Natural killer cell (primary cell): Measurements from ENCODE around the gene ZRANB1. TPM values are rescaled to one million over a fixed set of nuclear protein-coding genes. Genes with fewer than 3 reads are reported as not detected.
A peak's percentile ranks its signal among the peaks of the same experiment; 100 is the strongest.
"Not testable (repeated sequence)": the region's sequence is repeated elsewhere in the genome, so short reads cannot be mapped to it uniquely, and the experiment has no call there.

Experiments
- ATAC-seq, 3 donors: fragments of 150-1000 bp in 2 of 3; fragments of 200-7000 bp in 1 of 3; cut with Tn5 transposase; 1 replicate in 1 of 3; 2 replicates in 2 of 3; pipeline ENCODE4 v1.10.0; 2021; ENCODE audit warnings: mild to moderate bottlenecking in 2 of 3, moderate library complexity in 2 of 3
- DNase-seq, 2 donors: peaks; one replicate each; pipeline versions ENCODE4 v3.0.0 to v3.0.0-alpha.2; 2013 to 2021; ENCODE audit warnings: mixed read lengths in 1 of 2
- H3K27ac ChIP-seq: one replicate; pipeline ENCODE4 v1.5.1; 2013; ENCODE audit warnings: mild to moderate bottlenecking, low read length
- H3K27me3 ChIP-seq: one replicate; pipeline ENCODE4 v1.6.1; 2013; ENCODE audit warnings: low read length; ENCODE audit not compliant: control insufficient read depth, insufficient read depth
- H3K36me3 ChIP-seq: one replicate; pipeline ENCODE4 v1.6.1; 2013; ENCODE audit warnings: low read length; ENCODE audit not compliant: control insufficient read depth, insufficient read depth
- H3K4me1 ChIP-seq: one replicate; pipeline ENCODE4 v1.6.1; 2013; ENCODE audit warnings: low read length; ENCODE audit not compliant: control insufficient read depth, insufficient read depth
- H3K4me3 ChIP-seq: one replicate; pipeline ENCODE4 v1.5.1; 2013; ENCODE audit warnings: low read length
- H3K9me3 ChIP-seq: one replicate; pipeline ENCODE4 v1.6.1; 2013; ENCODE audit warnings: low read length; ENCODE audit not compliant: control insufficient read depth, insufficient read depth
- H3K27ac Mint-ChIP-seq, 2 donors: one replicate each; pipeline ENCODE4 v1.8.0; 2022; ENCODE audit warnings: mild to moderate bottlenecking in 2 of 2, mixed read lengths in 2 of 2, moderate library complexity in 1 of 2
- H3K27me3 Mint-ChIP-seq, 2 donors: one replicate each; pipeline ENCODE4 v1.8.0; 2022; ENCODE audit warnings: low read depth in 2 of 2, mixed read lengths in 2 of 2
- H3K36me3 Mint-ChIP-seq: one replicate; pipeline ENCODE4 v1.8.0; 2022; ENCODE audit warnings: mixed read lengths
- H3K4me1 Mint-ChIP-seq, 2 donors: one replicate each; pipeline ENCODE4 v1.8.0; 2022; ENCODE audit warnings: mixed read lengths in 2 of 2
- H3K4me3 Mint-ChIP-seq: one replicate; pipeline ENCODE4 v1.8.0; 2022; ENCODE audit warnings: mild to moderate bottlenecking, moderate library complexity, mixed read lengths
- H3K9me3 Mint-ChIP-seq, 2 donors: one replicate each; pipeline ENCODE4 v1.8.0; 2022; ENCODE audit warnings: mixed read lengths in 2 of 2
- CTCF ChIP-seq: fragments of 200-600 bp; IDR thresholded peaks from one replicate; pipeline ENCODE4 v1.8.0; 2022; ENCODE audit warnings: antibody characterized with exemption
- WGBS: methylation state at CpG from one replicate; pipeline ENCODE4 v1.1.7; 2013; ENCODE audit warnings: missing lambda C conversion rate; ENCODE audit not compliant: insufficient coverage; 5-methylcytosine and 5-hydroxymethylcytosine counted together
- intact Hi-C: fragments of 100-400 bp; cut with micrococcal nuclease; formaldehyde crosslinking; loops from one replicate; pipeline ENCODE4 v1.14.2; 2022
- total RNA-seq, 4 donors: library from RNA; stranded (reverse); fragments of 120-200 nt in 1 of 4; gene quantifications; one replicate each; pipeline versions ENCODE4 v1.2.3 to v1.2.4, GENCODE V29; 2013 to 2022

The ZRANB1 gene
- total RNA-seq, 3 donors from 2014 or later (not counting 1 experiment from before 2014, with no cell fraction given) = 18.0 to 20.5 (median 18.8) TPM

DNA sequence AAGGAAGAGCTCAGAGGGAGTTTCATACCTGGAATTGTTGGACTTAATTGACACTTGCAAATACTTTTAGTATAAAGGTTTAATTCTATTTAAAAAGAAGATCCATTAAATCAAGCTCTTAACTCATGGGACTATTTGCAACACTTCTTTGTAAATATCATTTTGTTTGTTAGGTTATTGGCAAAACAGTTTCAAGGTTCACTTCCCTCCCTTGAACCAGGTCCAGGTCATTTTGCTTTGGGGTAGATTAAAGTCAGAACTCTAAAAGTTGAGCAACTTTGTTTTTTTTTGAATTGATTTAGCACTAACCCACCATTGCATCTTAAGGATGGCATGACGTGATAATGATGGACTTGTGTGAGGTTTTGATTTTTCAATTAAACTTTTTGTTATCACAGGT, 45.9 kb downstream of the ZRANB1 start:
- no peak overlapping the region for H3K4me3 Mint-ChIP-seq
- H3K9me3 ChIP-seq = no peaks in the 10 kb centered on the region
- H3K27me3 Mint-ChIP-seq = no peaks in the 10 kb centered on the region
- intact Hi-C loops = no loop called here
- no peak for TF ChIP-seq CTCF
- no peaks in the 10 kb centered on the region for H3K4me1 ChIP-seq
- 100% methylated on average over 1 of the region's 1 CpG for WGBS
- H3K36me3 Mint-ChIP-seq = peaks cover 13% of the 10 kb centered on the region
- H3K4me1 Mint-ChIP-seq = peaks cover 19 to 22% of the 10 kb centered on the region in 2 donors
- no peak for DNase-seq
- no peak overlapping the region for H3K27ac ChIP-seq
- H3K36me3 ChIP-seq = peaks cover 79% of the 10 kb centered on the region
- H3K27me3 ChIP-seq = no peaks in the 10 kb centered on the region
- peak overlapping the region; percentile 9 to 17 for H3K27ac Mint-ChIP-seq
- no peak overlapping the region for H3K4me3 ChIP-seq
- H3K9me3 Mint-ChIP-seq = no peaks in the 10 kb centered on the region
- no peak for ATAC-seq

- H3K27ac Mint-ChIP-seq = peak overlapping the region; percentile 66
- not testable (repeated sequence) for H3K4me3 Mint-ChIP-seq
Observed at GRCh38 chr10:124988753-124989152, 46.8 kb downstream of the ZRANB1 start.

GRCh38 chr10:124989526-124989925, 47.6 kb downstream of the ZRANB1 start:
- Mint-ChIP-seq H3K27ac (peak overlapping the region; percentile 66), H3K36me3 (peaks cover 9% of the 10 kb centered on the region), H3K4me3 (no peak overlapping the region), H3K4me1 (peaks cover 6 to 8% of the 10 kb centered on the region in 2 donors), H3K27me3 (no peaks in the 10 kb centered on the region), H3K9me3 (no peaks in the 10 kb centered on the region)
- Histone ChIP-seq H3K4me3 (no peak overlapping the region), H3K27me3 (no peaks in the 10 kb centered on the region), H3K9me3 (no peaks in the 10 kb centered on the region), H3K36me3 (peaks cover 79% of the 10 kb centered on the region), H3K27ac (no peak overlapping the region), H3K4me1 (no peaks in the 10 kb centered on the region)
- intact Hi-C loops = no loop called here
- WGBS = 94% methylated on average over 10 of the region's 10 CpGs
- DNase-seq (no peak), ATAC-seq (no peak)
- TF ChIP-seq CTCF = no peak

More at GRCh38 chr10:124988753-124989152, 46.8 kb downstream of the ZRANB1 start:
- H3K36me3 ChIP-seq = peaks cover 80% of the 10 kb centered on the region
- intact Hi-C loops, DNase-seq, H3K27me3 Mint-ChIP-seq, H3K4me3 ChIP-seq, H3K27ac ChIP-seq, ATAC-seq, H3K4me1 ChIP-seq, H3K27me3 ChIP-seq, H3K9me3 Mint-ChIP-seq, H3K9me3 ChIP-seq: not testable (repeated sequence)
- 84% methylated on average over 4 of the region's 4 CpGs for WGBS
- Mint-ChIP-seq H3K4me1 (peaks cover 9 to 12% of the 10 kb centered on the region in 2 donors), H3K36me3 (peaks cover 13% of the 10 kb centered on the region)

- Mint-ChIP-seq H3K4me3 (no peak overlapping the region), H3K4me1 (peaks cover 5 to 6% of the 10 kb centered on the region in 2 donors), H3K36me3 (peaks cover 4% of the 10 kb centered on the region), H3K9me3 (no peaks in the 10 kb centered on the region), H3K27me3 (no peaks in the 10 kb centered on the region), H3K27ac (peak overlapping the region in 1 of 2 donors; percentile 66)
- intact Hi-C loops = loop anchor here (5.0 kb wide), 1 partner anchor 351 kb away; no protein-coding TSS in a partner anchor
- Histone ChIP-seq H3K27ac (no peak overlapping the region), H3K36me3 (peaks cover 78% of the 10 kb centered on the region), H3K4me1 (no peaks in the 10 kb centered on the region), H3K4me3 (no peak overlapping the region), H3K27me3 (no peaks in the 10 kb centered on the region), H3K9me3 (no peaks in the 10 kb centered on the region)
- no peak for ATAC-seq
- WGBS = 85% methylated on average over 14 of the region's 14 CpGs
- no peak for DNase-seq
- TF ChIP-seq CTCF = no peak
Observed at GRCh38 chr10:124990671-124991625, 49.0 kb downstream of the ZRANB1 start.
